GM18873 (cell line): Measurements from ENCODE around the gene RNF144A.
A peak's percentile ranks its signal among the peaks of the same experiment; 100 is the strongest.

Source experiments
- ATAC-seq: cut with Tn5 transposase; IDR thresholded peaks from one replicate; pipeline ENCODE4 v1.9.1; 2021; ENCODE audit warnings: mild to moderate bottlenecking, moderate library complexity, moderate number of reproducible peaks; ENCODE audit not compliant: unreplicated experiment, low FRiP score

RNF144A gene

DNA sequence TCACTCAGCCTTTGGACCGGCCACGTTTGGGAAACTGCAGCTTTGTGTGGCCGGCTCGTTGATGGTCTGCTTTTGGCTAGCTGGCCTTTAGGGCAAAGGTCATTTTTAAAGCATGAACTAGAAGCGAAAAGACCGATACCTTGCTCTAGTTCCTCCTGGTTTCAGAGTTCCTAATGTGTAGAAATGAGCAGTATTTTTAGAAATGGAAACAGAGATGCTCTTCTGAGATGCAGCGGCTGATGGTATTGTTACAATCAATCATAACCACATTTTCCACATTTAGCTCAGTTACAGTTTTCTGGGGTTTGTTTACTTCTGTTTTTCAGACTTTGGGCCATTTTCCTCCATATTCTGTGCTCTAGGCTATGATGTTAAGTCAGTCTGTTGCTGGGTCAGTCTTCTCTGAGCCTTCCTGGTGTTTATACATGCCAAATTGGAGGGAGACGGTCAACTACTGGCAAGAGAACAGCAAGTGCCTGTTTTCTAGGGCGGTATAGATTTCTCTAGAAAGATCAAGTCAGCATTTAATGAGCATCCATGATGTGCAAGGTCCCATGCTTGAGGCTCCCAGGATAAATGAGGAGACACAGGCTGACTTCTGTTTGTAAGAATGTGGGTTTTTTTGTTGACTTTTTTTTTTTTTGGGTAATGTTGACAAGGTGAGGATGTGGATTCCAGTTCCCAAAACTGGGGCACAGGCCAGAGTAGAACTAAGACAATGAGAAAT, 28.0 kb downstream of the RNF144A start:
- peak; percentile 78 for ATAC-seq

DNA sequence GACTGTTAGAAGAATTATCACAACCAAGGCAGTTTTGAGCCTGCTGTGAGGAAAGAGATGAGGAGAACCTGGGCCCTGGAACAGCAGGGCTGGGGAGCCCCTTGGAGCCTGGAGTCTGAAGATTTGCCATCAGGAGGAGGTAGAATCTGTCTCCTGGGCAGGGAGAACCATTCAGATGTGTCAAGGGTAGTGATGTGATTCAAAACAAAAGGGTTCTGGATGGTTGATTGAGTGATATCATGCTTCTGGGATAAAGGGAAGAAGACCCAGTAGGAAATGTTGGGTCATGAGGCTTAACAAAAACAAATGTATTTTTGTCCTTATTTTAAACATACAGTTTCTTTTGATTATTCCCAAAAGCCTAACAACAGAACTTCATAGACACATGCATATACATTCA, 28.6 kb downstream of the RNF144A start:
- ATAC-seq, result no peak

DNA sequence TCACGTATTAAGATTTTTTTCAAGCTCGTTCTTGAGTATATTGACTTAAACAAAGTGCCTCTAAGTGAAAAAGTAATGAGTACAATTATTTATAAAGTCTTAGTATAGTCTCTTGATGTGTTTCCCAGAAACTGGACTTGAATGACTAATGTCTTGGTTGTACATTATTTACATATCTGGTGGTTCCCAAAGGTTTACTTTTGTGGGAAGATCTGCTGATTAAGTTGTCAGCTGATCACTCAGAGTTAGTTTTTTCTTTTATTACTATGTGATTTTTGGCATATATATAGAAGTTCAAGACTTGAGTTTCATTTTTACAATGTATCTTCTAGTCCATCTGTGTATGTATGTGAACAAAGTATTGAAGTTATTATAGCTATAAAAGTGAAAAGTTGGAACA, 29.5 kb downstream of the RNF144A start:
- ATAC-seq, result no peak

DNA sequence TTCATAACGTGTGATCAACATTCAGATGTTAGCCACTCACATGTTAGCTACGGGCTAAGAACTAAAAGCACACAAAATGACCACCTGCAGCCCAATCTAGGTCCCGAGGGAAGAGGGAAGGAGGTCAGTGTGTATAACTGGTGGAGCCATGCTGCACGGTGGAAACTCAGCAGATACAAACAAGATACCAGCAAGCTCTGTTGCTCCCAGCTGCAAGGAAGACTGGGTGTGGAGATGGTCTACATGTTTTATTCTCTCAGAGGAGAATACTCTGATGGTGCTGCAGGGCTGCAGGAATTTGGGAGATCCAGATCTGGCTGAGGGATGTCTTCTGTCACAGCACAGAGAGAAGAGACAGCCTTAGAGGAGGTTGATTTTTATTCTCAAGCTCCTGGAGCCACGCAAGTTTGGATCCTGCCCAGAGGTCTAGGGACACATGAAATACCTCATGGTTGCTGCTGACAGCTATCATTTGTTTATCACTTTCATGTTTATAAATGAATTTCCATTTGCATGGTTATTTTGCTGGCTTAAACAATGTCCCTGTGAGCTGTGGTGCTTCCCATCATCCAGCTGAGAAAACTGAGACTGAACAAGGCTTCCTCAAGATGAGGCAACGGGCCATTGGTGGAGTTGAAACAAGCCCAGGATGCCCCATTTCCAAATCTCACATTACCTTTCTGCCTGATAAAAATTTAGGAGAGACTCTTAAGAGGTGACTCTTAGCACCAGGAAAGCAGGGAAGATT, 30.9 kb downstream of the RNF144A start:
- no peak for ATAC-seq

DNA sequence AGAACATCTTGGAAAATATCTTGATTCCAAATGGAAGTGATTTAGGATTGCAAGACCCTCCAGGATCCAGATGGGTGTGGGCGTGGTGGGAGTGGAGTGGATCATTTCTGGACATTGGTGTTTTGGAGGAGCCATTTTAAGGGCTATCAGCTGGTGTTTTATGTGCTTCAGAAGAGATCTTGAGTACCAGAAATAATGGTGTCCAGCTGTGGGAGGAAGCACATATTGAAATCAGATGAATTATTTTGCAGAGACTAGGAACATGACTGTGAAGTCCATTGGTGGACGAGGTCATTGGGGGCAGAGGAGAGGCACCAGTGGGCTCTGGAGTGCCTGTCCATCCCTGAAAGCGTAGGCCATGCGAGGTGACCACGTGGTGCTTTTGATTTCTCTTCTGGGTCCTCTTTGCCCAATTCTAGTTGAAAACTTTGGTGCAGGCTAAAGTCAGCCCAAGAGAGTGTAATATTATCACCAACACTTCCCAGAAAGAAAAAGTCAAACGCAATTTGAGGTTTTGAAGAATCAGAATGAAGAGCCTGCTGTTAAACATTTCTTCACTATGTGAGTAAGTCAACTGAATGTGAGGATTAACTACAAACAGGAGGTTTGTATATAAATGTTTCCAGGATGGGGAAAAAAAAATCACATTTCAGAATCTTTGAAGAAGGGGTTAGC, 31.6 kb downstream of the RNF144A start:
- no peak for ATAC-seq

DNA sequence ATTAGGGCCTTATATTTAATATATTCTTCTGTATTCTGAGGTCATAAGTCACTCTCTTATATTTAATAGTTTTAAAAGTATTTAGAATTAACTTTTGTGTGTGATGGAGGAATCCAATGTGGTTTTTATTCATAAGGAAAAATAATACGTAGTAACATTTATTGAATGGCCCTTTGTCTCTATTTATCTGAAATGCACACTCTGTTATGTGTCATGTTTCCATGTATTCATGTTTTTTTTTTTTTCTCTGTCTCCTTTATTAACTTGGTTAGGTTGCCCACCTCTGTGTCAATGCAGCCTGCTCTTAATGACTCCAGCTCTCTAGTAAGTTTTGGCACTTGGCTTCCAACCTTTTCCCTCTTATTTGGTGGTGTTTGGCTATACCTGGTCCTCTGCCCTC, 33.8 kb downstream of the RNF144A start:
- ATAC-seq, result no peak

DNA sequence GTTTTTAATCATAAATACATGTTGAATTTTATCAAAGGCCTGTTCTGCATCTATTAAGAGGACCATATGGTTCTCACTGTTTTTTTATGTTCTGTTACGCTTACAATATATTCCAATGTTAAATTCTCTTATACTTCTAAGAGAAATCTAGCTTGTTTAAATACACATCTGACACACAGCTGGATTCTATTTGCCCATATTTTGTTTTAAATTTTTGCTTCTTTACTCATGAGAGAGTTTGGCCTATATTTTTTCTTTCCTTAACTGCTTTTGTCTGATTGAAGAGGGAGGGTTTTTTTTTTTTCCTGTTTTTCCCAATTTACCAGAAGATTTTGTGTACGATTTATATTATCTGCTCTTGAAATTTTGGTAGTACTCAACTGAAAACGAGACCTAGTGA, 34.9 kb downstream of the RNF144A start:
- ATAC-seq, result no peak

DNA sequence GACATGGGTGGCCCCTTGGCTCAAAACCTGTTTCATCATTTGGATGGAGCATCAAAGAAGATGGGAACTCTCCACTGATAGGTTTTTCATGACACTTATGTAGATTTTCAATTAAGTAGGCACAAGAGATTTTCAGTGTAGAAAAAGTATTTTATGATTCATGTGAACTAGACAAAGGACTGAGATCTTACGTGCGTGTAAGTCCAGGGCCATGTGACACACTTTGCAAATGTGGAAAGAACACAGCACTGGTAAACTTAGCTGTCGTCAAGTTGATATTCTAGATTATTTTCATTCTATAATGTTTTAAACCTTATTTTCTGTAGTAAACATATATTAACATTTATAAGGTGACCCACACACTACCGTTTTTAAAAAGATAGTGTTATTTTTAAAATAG, 37.4 kb downstream of the RNF144A start:
- no peak for ATAC-seq

DNA sequence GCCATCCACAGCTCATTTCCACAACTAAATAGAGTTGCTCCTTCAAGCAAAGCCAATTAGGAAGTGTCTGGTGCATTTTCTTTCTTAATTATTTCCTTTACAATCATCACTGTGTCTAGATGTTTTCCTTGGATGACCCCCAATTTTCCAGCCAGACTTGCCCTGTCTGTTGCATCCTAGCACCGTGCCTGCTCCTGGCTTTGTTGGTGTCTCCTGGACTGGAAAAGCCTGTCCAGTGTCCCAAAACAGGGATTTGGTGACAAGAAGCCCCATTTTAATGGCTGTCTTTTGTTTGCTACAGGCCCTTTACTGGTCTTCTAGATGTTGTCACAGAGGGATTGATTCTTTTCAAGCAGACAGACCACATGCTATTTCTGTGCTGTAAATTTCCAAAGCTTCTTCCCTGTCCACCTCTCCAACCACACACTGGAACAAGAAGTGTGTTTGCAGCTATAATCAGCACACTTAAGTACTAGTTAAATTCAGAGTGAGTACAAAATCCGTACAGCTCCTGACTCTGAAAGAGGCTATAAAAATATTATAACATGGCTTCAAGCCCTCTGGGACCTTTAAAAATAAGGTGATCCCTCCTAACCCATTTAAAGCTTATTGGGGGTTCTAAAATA, 38.4 kb downstream of the RNF144A start:
- ATAC-seq, result no peak

DNA sequence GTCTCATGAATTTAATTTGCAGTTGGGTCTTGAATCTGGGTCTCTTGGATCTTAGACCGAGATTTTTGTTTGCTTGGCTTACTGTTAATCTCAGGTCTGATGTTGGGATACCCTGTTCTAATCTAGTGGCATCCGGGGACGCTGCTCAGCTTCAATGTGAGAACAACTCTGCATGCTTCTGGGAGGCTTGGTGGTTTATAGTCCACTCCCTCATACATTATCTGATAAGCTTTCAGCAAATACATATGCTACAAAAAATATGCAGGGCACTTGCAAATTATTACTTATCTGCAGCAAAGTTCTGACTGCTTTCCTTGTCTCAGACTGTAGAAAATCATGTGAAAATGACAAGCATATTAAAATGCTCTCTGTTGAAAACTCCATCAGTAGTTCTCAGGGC, 39.4 kb downstream of the RNF144A start:
- no peak for ATAC-seq

DNA sequence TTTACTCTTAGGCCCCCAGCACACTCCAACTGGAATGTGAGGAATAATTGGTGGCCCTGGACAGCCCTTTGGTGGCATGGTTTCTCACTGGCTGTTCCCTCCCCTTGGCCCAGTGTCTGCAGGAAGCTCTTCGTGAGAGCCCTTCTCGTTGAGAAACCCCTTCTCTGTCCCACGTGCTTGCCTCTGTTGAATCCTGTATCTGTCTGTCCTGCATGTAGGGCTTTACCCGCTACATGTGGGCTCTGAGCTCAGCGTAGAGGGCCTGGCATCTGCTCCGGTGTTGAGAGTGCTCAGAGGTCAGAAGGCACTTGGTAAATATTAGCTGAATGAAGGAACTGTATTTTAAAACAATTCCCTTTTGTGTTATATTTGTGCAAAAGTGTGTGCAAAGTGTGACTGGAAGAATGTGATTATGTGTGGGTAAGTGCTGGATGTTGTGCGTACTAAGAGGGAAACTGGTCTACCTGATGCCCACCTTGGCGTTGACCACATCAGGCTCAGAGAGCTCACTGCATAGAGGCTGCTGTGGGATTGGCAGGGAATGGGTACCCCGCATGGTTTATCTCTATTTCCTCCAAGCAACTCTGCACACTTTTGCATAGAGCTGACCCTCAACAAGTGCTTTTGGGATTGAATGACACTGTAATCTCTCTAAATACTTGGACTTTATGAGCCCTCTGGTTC, 40.0 kb downstream of the RNF144A start:
- no peak for ATAC-seq

DNA sequence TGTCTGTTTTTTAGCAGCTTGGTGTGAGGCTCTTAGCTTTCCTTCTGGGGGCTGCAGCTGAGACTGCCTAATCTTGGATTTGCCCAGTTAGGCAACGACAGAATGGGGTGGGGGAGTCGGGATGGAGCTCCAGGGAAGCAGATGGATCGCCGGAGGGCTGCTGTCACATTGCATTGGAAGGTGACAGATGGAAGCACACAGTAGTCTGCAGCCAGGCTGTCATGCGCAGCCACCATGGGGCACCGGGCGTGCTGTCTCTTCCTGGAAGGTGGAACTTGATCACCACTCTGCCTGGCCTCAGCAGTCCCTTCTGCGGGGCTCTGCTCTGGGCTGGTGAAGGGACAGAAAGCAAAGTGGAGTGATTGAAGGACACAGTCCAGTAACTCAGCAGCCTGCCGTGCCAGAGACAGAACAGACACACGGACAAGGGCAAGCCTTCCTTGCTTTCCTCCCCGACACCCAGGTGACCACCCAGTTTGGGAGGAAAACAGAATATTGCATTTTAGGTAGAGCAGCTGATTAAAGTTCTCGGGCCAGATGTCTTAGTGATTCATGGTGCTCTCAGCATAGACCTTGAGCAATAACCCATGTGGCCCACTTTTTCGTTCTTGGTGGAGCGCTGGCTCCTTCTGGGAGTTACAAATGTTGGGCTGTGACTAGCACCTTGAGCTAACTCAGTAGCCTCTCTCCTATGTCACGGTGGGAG, 40.9 kb downstream of the RNF144A start:
- ATAC-seq, result no peak

DNA sequence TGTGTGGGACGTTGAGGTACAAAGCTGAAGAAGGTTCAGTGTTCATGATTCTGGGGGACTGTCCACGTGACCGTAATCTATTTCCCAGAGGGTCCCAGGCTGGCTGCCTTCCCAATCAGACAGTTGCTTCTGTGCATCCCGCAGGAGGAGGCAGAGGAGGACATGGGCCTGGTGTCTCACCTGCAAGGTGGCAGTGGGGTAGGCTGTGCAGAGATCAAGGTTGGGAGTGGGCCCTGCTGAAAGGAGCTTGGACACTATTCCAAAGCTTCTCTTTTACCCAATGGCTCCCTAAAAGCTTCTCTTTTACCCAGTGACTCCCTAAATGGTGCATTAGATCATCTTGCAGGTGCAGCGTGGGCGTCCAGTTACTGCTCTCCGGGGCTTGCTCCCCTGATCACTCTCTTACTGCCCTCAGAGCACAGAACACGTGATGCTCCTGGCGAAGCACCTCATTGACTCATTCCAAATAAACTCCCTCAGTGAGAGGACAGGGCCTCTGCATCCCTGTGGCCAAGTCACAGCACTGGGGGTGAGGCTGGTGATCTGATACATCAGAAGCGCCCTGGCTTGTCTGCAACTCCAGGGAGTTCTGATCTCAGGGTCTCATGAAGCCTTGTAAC, 41.5 kb downstream of the RNF144A start:
- no peak for ATAC-seq

DNA sequence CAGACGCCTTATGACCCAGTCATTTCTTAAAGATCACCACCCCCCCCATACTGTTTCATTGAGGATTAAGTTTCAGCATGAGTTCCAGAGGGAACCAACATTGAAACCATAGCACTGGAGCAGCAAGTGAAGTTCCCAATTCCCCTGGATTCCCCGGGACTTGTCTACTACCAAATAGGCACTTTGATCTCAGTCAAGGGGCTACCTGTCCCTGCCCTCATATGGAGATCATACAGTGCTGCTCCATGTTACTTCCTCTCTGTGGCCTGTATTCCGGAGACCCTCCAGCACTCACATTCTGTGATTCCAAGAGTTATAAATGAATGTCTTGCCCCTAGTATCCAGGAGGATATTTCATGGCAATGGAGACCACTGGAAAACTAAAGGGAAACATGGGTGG, 42.5 kb downstream of the RNF144A start:
- ATAC-seq, result no peak

DNA sequence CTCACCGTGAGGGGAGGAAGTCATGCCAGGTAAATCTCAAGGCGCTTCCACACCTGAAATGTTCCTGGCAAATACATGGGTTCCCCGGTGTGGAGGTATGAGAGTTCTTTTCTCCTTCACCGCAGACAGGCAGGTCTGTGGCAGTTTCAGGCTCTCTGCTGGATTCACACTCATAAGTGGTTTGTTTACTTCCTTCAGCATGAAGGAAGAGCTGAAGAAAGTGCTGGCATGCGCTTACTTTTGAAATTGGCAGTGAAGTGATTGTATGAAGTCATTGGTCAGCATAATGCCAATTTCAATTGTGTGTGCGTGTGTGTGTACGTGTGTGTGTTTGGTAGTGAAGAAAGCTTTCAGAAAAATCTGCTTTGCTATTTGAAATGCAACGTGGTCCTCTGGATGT, 43.4 kb downstream of the RNF144A start:
- ATAC-seq, result no peak

DNA sequence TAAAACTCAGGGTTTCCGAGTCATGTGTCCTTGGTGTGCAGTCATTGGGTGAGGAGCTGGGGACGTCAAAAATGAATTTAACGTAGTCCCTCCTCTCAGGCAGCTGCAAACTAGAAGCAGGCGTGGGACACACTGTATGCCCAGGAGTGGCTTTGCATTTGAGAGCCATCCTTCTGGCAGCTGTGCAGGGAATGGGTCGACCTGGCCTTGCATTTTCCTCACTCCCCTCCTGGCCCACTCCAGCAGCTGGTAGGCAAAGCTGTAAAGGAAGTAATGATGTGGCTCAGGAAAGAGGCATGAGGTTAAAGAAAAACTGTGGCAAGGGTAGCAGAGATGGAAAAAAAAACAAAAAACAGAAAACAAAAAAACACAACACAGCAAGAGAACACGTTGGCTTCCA, 46.5 kb downstream of the RNF144A start:
- ATAC-seq, result no peak

DNA sequence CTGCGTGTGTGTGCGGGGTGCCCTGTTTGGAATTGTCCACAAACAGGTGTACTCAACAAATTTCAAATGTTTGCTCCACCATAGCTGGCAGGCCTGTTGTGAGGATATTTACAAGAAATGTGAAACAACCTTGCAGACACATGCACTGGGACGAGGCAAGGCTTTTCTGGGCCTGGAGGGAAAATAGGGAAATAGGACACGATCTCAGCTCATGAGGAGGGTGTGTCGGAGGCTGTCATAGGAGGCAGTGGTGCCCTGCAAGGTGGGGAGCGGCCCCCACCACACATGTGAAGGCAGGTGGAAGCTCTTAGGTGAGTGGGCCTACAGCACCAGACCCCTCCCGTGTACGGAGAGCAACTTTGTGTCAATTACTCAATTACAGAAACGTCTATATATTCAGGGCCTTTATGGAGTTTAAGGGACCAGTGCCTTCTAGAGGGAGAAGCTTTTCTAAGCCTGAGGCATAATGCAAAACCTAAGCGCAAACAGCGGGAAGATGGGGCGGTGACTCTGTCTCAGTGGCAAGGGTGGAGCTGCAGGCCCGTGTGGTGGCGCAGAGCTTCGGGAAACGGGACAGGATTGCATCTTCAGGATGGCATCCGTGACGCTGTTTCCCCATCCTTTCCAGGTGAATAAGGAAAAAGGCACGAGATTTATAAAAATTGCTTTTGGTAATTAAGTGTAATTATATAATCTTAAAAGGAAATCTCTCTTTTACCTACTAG, 48.0 kb downstream of the RNF144A start:
- no peak for ATAC-seq

DNA sequence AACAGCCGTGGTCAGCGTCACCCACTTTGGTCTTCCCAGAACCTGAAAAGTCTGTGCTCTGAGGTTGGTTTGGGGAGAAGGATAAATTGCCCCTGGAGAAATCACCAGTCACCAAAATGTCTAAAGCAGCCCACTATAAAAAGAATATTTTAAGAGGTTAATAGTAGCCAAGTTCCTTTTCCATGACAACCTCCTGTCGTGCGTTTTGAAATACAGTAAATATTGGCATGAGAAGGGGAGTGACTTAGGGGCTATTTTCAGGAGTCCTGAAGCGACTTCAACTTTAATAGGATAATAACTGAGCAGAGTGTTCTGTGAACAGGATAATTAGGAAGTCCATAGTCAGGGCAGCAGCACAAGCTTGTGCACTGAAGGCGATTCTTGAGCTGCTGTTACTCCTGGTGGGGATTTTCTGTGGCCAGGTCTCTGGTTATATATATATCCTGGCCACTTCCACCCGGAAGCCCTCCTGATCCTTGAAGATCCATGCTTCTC, 49.3 kb downstream of the RNF144A start:
- no peak for ATAC-seq

DNA sequence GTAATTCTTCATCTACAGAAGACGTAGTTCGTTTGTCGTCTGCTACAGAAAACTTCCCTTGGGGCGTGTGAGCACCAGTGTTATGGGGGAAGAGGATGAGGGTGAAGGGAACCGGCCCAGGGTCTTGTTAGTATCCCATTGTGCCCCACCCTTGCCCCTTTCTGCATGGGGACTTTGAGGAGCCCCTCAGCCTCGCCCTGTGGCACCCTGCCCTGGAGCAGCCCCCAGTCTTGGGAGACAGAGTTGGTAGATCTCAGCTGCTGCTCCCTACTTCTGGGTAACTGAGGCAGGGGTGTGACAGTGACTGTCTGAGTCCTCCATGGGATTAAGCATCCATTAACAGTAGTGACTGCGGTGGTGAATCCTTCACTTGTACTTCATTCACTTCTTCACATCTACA, 50.1 kb downstream of the RNF144A start:
- ATAC-seq, result no peak
